Stimulated activated CD4-positive, alpha-beta T cell treated with anti-CD3 and anti-CD28 coated beads, TNF-alpha, amount 100 ng/mL, for 4 hours (primary cell): Measurements from ENCODE around the gene R3HDM4.

Source experiments
- DNase-seq, 3 experiments: peaks; one replicate each; pipeline ENCODE4 v3.0.0-alpha.2; 2020; ENCODE audit warnings: low read depth in 3 of 3

Gene R3HDM4

DNA sequence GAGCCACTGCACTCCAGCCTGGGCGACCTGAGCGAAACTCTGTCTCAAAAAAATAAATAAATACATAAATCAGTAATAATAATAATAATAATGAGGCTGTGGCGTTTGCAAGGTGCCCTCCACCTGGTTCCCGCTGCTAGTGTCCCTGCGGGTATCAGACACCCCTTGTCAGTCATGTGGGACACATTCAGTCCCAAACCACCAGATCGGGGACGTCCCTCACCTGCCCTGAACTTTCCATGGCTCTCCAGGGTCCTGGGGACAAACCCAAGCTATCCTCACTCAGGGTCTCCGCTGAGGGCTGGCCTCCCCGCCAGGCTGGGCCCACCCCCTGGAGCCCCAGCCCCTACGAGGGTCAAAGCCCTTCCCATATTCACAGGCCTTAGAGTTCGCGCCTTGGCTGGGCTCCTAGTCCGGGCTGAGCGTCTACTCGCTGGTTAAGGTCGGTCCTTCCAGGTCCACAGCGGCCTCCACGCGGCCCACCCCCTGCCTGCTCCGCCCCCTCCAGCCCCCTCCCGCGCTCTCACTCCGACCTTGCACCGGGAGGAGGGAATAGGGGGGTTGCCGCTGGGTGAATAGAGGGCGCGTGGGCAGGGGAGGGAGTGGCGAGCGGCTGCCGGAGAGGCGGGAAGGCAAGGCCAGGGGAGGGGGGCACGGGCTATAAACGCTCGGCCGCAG lies 3.8 kb upstream of the R3HDM4 start:
- no peak for DNase-seq

DNA sequence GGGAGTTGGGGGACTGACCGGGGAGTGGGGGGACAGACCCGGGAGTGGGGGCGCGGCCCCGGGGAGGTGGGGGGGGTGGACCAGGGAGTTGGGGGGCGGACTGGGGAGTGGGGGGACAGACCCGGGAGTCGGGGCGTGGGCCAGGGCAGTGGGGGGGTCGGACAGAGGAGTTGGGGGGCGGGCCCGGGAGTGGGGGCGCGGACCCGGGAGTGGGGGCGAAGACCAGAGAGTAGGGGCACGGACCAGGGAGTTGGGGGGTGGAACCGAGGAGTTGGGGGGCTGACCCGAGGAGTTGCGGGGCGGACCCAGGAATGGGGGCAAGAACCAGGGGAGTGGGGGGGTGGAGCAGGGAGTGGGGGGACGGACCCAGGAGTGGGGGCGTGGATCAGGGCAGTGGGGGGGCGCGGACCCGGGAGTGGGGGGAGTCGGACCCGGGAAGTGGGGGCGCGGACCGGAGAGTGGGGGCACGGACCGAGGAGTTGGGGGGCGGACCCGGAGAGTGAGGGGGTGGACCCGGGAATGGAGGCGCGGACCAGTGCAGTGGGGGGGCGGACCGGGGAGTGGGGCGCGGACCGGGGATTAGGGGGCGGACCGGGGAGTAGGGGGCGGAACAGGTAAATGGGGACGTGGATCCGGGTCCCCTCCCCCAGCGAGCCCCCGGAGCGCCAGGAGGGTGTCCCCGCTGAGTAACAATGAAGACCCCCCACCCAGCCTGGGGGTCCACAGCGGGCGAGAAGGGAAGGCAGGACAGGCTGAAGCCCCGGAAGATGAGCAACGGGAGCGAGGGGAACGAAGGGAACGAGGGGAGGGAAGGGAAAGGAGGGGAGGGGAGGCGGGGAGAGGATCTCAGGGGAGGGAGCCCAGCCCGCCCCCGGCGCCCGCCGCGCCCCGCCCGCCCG lies 589 bp downstream of the R3HDM4 start:
- DNase-seq, result no peak

GRCh38 chr19:911197-912033 lies 1.6 kb downstream of the R3HDM4 start:
- no peak for DNase-seq

DNA sequence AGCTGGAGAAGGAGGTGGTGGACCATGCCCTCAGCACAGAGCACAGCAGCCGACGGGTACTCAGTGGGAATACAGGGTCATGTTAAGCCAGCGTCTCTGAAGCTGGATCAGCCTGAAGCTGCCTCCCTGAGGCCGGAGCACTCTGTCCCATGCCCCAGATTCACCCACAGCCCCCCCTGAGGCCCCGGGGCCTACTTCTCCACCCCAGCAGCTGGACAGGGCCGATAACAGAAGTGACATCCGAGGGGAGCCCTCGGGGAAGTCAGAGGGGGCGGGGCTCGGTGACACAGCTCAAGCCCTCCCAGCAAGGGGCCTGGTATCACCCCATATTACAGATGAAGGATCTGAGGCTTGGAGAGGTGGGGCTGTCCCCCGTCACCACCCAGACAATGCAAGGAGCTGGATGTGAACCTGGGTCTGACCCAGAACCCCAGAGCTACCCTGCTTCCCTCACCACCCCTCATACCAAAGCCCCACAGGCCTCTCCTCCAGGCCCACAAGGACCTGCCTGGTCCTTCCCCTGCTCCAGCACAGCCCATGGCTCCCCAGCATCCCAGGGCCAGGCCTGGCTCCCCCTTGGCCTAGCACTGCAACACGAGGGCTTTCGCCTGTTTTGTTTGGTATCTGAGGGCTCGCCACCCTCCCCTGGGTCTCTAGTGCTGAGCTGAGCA lies 5.7 kb downstream of the R3HDM4 start:
- no peak for DNase-seq

DNA sequence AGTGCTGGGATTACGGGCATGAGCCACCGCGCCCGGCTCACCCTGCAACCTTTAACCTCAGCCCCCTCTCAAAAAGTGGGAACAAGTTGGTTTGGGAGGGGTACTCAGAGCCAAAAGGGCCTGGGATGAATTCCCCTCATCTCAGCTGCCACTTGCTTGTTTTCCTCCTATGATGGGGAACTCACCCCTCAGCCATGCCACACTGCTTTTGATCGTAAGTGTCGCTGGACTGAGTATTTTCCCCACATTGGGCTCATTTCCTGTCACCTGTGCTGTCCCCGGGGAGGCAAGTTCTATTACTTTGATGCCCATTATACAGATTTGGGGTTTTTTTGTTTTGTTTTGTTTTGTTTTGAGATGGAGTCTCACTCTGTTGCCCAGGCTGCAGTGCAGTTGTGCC lies 6.5 kb downstream of the R3HDM4 start:
- DNase-seq, result no peak

DNA sequence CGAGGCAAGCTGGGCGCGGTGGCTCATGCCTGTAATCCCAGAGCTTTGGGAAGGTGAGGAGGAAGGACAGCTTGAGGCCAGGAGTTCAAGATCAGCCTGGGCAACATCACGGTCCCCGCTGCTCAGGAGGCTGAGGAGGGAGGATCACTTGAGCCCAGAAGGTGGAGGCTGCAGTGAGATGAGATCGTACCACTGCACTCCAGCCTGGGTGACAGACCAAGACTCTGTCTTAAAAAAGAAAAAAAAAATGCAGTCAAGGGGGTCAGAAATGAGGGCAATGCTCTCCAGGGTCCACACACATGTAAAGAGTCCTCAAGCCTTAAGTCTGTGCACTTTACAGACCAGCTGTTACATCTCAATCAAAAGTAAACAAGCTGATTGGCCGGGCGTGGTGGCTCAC lies 8.5 kb downstream of the R3HDM4 start:
- DNase-seq, result no peak

GRCh38 chr19:903266-903797 lies 9.7 kb downstream of the R3HDM4 start:
- DNase-seq, result no peak

DNA sequence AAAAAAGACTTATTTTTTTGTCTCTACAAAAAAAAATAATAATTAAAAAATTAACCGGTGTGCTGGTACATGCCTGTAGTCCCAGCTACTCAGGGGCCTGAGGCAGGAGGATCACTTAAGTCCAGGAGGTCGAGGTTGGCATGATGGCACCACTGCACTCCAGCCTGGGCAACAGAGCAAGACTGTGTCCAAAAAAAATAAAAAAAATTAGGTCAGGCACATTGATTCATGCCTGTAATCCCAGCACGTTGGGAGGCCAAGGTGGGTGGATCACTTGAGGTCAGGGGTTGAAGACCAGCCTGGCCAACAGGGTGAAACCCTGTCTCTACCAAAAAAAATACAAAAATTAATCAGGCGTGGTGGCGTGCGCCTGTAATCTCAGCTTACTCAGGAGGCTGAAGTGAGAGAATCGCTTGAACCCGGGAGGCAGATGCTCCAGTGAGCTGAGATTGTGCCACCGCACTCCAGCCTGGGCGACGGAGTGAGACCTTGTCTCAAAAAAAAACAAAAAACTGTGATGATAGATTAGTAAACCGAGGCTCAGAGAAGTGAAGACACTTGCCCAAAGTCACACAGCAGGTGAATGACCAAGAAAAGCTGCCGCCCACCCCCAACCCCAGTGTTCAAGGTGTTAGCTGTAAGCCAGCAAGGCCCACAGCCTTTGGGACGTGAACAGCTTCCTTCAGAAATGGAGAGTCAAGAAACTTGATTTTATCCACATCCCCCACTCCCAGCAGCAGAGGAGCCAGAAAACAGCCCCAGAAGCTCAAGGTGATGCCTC lies 10.4 kb downstream of the R3HDM4 start:
- no peak for DNase-seq

DNA sequence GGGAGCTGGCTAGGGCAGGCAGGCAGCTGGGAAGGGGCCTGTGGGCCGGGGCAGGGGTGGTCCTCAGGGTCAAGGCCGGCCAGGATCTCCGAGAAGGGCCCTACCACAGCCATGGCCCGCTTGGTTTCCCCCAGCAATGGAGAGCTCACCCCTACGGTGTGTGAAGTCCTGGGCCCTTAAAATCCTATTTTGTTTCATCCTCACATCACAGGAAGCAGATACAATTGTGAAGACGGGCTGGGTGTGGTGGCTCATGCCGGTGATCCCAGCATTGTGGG lies 11.0 kb downstream of the R3HDM4 start:
- DNase-seq, result no peak

DNA sequence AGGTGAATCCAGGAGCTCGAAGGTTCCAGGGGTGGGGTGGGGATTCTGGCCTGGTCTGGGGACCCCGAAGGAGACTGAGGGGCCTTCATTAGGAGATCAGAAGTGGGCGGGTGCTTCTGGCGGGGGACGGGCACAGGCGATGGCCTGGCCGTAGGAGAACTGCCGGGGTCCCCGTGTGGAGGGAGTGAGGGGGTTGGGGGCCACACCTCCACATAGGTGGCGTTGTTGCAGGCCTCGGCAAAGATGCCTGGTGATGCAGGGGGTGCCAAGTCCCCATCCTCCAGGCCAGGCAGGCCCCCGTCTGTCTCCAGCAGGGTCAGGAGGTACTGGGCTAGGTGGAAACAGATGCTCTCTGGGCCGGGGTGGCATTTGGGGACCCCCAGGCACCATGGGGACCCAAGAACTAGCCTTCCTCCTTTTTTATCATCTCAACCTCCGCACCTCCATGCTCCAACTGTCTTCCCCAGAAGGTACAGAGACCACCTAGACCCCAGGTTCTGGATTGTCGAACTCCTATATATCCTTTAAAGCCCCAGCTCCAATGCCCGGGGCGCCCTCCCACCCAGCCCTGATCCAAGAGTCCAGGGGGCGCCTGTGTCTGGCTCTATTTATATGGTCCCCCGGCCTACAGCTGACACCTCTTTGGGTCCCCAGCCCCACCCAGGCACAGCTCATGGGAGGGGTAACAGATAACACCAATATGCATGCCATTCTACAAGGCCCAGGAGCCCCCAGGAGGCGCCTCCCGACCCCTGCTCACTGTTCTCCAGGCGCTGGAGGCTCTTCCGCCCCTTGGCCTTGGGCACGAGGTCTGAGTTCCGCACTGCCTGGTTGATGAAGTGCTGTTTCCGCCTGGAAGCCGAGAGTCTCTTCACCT lies 11.6 kb downstream of the R3HDM4 start:
- no peak for DNase-seq

GRCh38 chr19:900302-901111 lies 12.5 kb downstream of the R3HDM4 start:
- DNase-seq, result no peak

DNA sequence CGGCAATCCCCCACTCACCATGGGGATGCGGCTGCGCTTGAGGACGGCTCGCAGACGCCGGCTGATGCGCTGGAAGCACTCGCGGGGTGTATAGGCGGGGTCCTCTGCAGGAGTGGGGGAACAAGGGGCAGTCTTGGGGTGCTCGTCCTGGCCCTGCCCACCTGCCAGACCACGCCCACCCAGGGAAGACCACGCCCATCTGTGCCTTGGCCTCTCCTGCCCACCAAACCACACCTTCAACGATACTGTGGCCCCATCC lies 13.0 kb downstream of the R3HDM4 start:
- DNase-seq, result no peak

DNA sequence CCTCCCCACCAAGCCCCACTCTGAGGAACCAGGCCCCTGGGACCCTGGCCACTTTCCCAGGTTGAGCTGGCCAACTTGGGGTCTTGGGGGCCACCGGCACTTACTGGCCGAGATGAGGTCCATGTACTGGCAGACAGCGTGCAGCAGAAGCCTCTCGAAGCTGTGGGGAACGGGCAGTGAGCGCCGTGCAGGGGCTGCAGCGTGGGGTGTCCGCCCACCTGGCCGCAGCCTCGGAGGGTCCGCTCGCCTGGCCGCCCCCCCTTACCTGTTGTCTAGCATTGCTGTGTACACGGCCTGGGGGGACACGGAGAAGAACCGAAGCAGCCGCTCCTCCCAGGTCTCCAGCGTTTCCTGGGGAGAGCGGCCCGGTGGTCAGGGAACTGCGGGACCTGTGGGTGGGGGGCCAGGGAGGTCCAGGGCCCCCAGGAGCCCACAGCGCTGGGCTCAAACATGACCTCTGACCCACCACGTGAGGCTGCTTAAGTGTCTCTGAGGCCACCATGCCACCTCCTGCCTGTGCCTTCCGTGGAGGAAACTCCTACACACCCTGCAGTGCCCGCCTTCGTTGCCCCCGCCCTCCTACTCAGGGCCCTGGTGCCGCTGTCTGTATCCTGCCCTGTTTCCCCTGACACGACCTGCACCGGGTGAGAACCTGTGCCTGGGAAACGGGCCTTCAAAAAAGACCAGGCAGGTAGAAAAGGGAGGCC lies 13.5 kb downstream of the R3HDM4 start:
- DNase-seq, result no peak

GRCh38 chr19:898663-899062 lies 14.4 kb downstream of the R3HDM4 start:
- DNase-seq, result no peak

DNA sequence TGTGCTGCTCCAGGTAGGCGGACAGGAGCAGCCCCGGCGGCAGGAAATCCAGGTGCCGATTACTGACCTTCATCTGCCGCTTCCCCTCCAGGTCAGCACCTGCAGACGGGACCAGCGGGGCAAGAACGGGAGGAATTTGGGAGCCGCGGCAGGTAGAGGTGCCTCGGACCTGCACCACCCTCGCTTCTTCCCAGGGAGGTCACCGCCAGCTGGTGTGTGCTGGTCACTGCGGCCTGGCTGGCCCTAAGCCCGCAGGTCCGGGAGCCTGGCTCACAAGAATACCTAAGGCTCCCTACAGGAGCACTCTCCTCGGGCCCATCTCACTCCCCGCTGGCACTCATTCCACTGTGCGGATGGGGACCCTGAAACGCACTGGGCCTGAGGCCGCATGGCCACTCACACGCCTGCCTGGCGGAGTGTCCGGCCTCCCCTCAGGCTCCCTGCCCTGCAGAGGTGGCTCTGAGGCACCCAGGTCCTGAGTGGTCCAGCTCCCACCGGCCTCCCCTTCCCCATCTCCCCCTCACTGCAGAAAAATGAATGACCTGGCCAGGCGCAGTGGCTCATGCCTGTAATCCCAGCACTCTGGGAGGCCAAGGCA lies 15.5 kb downstream of the R3HDM4 start:
- DNase-seq, result no peak

DNA sequence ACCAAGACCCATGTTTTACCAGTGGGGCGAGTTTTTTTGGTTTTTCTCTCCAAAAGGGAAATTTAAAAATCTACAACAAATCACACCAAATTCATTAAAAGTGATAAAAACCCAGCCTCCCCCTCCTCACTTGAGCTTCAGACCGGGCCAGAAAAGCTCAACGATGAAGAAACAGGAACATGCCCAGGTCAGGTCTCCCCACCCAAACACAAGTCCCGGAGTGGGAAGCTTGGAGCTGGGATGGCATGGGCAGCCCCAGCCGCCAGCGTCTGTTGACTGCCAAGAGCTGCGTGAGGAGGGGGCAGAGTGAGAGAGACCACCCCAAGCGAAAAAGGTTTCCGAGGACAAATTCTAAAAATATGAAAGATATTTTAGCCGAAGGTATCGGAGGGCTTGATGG lies 16.0 kb downstream of the R3HDM4 start:
- DNase-seq, result no peak

DNA sequence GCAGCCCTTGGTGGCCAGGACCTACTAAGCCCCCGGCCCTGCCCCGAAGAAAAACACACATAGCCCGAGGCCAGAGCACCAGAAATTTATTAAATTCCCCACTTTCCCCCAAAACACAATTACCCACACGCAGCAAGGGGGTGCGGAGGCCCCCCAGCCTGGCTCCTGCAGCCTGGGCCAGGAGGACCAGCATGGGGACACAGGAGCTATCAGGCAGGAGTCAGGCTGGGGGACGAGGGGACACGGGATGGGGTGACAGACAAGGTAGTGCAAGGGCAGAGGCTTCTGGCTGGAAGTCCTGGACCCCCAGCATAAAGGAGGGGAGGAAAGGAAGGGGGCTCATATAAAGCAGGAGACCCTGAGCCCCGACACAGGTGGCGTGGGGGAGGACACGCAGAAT lies 16.6 kb downstream of the R3HDM4 start:
- no peak for DNase-seq
